Measurements from ENCODE around the gene NAMPT.

Gene NAMPT

DNA sequence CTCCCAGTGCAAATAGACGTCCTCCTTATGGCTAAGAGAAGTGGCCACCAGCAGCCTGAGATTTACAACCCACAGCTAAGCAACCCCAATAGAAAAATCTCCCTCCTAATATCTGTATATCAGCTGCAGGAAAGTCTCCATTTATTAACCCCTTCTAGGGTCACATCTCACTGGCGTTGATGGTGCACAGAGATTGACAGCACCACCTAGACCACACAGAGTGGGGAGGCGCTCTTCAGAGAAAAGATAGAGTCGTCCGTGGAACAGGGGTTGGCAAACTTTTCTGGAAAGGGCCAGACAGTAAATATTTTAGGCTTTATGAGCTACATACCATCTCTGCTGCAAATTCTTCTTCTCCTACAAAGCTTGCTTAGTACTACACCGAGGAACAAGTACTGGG is 60.0 kb downstream of the NAMPT start:
- TF ChIP-seq RAD21 (IDR thresholded peaks at IDR 0.05; ENCODE audit: low read depth): no peak
- TF ChIP-seq, protein P1, sequence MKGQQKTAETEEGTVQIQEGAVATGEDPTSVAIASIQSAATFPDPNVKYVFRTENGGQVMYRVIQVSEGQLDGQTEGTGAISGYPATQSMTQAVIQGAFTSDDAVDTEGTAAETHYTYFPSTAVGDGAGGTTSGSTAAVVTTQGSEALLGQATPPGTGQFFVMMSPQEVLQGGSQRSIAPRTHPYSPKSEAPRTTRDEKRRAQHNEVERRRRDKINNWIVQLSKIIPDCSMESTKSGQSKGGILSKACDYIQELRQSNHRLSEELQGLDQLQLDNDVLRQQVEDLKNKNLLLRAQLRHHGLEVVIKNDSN (IDR thresholded peaks at IDR 0.05): no peak
- TF ChIP-seq FOXM1 (IDR thresholded peaks at IDR 0.05; ENCODE audit: borderline replicate concordance, low read depth): no peak
- TF ChIP-seq, protein P2, sequence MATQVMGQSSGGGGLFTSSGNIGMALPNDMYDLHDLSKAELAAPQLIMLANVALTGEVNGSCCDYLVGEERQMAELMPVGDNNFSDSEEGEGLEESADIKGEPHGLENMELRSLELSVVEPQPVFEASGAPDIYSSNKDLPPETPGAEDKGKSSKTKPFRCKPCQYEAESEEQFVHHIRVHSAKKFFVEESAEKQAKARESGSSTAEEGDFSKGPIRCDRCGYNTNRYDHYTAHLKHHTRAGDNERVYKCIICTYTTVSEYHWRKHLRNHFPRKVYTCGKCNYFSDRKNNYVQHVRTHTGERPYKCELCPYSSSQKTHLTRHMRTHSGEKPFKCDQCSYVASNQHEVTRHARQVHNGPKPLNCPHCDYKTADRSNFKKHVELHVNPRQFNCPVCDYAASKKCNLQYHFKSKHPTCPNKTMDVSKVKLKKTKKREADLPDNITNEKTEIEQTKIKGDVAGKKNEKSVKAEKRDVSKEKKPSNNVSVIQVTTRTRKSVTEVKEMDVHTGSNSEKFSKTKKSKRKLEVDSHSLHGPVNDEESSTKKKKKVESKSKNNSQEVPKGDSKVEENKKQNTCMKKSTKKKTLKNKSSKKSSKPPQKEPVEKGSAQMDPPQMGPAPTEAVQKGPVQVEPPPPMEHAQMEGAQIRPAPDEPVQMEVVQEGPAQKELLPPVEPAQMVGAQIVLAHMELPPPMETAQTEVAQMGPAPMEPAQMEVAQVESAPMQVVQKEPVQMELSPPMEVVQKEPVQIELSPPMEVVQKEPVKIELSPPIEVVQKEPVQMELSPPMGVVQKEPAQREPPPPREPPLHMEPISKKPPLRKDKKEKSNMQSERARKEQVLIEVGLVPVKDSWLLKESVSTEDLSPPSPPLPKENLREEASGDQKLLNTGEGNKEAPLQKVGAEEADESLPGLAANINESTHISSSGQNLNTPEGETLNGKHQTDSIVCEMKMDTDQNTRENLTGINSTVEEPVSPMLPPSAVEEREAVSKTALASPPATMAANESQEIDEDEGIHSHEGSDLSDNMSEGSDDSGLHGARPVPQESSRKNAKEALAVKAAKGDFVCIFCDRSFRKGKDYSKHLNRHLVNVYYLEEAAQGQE (IDR thresholded peaks at IDR 0.05; ENCODE audit: low read depth): no peak
- no peak for TF ChIP-seq TAF1 (IDR thresholded peaks at IDR 0.05; ENCODE audit: low read depth)
- TF ChIP-seq CREB1 (IDR thresholded peaks at IDR 0.05; ENCODE audit: low read depth): no peak
- no peak for TF ChIP-seq ZBTB7A (IDR thresholded peaks at IDR 0.05; ENCODE audit: low read depth)
- no peak for TF ChIP-seq TEAD4 (IDR thresholded peaks at IDR 0.05)
- no peak for TF ChIP-seq YY1 (IDR thresholded peaks at IDR 0.05; ENCODE audit: low read depth)
- TF ChIP-seq TCF12 (IDR thresholded peaks at IDR 0.05; ENCODE audit: low read depth): no peak
- no peak for TF ChIP-seq CEBPB (IDR thresholded peaks at IDR 0.05)
- TF ChIP-seq NFIC (IDR thresholded peaks at IDR 0.05): no peak

DNA sequence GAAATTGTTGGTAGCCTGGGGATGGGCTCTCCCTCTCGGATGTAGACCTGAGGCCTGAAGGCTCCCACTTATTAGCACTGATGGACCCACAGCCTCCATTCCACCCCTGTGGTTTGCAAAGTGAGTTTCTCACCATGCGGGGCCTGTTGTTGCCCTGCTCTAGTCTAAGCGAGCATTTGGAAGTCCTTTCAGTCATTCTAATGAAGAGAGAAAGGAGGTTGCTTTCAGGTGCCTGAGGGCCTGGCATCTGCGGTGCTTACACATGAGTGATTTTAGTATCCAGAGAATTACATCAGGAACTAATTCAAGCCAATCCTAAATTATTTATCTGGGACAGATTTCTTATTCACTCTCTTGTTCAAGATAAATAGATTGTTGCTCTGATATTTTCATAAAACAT is 61.6 kb downstream of the NAMPT start:
- TF ChIP-seq, protein P3, sequence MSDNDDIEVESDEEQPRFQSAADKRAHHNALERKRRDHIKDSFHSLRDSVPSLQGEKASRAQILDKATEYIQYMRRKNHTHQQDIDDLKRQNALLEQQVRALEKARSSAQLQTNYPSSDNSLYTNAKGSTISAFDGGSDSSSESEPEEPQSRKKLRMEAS (IDR thresholded peaks at IDR 0.05): no peak
- TF ChIP-seq EGR1 (IDR thresholded peaks at IDR 0.05) (no peak), NFIC (IDR thresholded peaks at IDR 0.05) (no peak), CREB1 (IDR thresholded peaks at IDR 0.05; ENCODE audit: low read depth) (no peak), YY1 (IDR thresholded peaks at IDR 0.05; ENCODE audit: low read depth) (no peak), TAF1 (IDR thresholded peaks at IDR 0.05; ENCODE audit: low read depth) (no peak), TEAD4 (IDR thresholded peaks at IDR 0.05) (no peak), FOXM1 (IDR thresholded peaks at IDR 0.05; ENCODE audit: borderline replicate concordance, low read depth) (no peak), ZBTB7A (IDR thresholded peaks at IDR 0.05; ENCODE audit: low read depth) (no peak), EP300 (IDR thresholded peaks at IDR 0.05; ENCODE audit: borderline replicate concordance) (no peak), CEBPB (IDR thresholded peaks at IDR 0.05) (no peak), RAD21 (IDR thresholded peaks at IDR 0.05; ENCODE audit: low read depth) (no peak), TCF12 (IDR thresholded peaks at IDR 0.05; ENCODE audit: low read depth) (no peak)
- TF ChIP-seq, protein P1 (IDR thresholded peaks at IDR 0.05): no peak
- TF ChIP-seq, protein P2 (IDR thresholded peaks at IDR 0.05; ENCODE audit: low read depth): no peak

DNA sequence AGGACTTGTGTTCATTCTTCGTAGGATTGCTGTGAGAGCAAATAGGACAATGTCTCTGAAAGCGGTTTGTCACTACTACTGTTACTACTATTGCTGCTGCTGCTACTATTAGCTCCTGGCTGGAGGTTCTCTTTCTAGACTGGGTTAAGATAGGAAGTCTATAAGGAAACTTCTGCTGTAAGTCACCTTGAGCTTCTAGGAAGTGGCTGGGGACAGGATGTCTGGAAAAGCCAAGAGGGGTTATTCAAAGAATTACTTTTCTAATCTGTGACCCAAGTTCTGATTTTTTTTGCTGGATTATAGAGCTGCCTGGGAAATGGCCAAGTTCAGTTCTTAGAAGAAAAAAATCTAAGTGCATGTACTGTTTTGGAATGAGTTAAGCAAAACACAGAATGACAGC is 62.2 kb downstream of the NAMPT start:
- TF ChIP-seq FOXM1 (IDR thresholded peaks at IDR 0.05; ENCODE audit: borderline replicate concordance, low read depth) (no peak), CREB1 (IDR thresholded peaks at IDR 0.05; ENCODE audit: low read depth) (no peak), YY1 (IDR thresholded peaks at IDR 0.05; ENCODE audit: low read depth) (no peak), TCF12 (IDR thresholded peaks at IDR 0.05; ENCODE audit: low read depth) (no peak), EP300 (IDR thresholded peaks at IDR 0.05; ENCODE audit: borderline replicate concordance) (no peak), TAF1 (IDR thresholded peaks at IDR 0.05; ENCODE audit: low read depth) (no peak), TEAD4 (IDR thresholded peaks at IDR 0.05) (no peak), NFIC (IDR thresholded peaks at IDR 0.05) (no peak), EGR1 (IDR thresholded peaks at IDR 0.05) (no peak), RAD21 (IDR thresholded peaks at IDR 0.05; ENCODE audit: low read depth) (no peak), CEBPB (IDR thresholded peaks at IDR 0.05) (no peak)
- TF ChIP-seq, protein P2 (IDR thresholded peaks at IDR 0.05; ENCODE audit: low read depth): no peak
- TF ChIP-seq, protein P1 (IDR thresholded peaks at IDR 0.05): no peak

DNA sequence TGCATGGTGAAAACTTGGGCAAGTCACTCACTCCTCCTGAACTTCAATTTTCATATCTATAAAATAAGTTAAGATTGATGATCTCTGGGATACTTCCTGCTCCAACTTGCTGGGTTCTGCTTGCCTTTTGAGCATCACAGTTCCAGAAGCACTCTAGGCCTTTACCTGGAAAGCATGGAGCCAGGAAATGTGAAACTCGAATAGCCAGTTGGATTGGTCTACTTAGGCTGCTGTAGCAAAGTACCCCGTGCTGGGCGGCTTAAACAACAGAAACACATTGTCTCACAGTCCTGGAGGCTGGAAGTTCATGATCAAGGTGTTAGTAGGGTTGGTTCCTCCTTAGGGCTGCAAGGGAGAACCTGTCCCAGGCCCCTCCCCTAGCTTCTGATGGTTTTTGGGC is 64.5 kb downstream of the NAMPT start:
- TF ChIP-seq, protein P2 (IDR thresholded peaks at IDR 0.05; ENCODE audit: low read depth): no peak
- TF ChIP-seq, protein P3 (IDR thresholded peaks at IDR 0.05): no peak
- TF ChIP-seq TCF12 (IDR thresholded peaks at IDR 0.05; ENCODE audit: low read depth) (no peak), NFIC (IDR thresholded peaks at IDR 0.05) (no peak), RAD21 (IDR thresholded peaks at IDR 0.05; ENCODE audit: low read depth) (no peak), CEBPB (IDR thresholded peaks at IDR 0.05) (no peak), ZBTB7A (IDR thresholded peaks at IDR 0.05; ENCODE audit: low read depth) (no peak), EP300 (IDR thresholded peaks at IDR 0.05; ENCODE audit: borderline replicate concordance) (no peak), FOXM1 (IDR thresholded peaks at IDR 0.05; ENCODE audit: borderline replicate concordance, low read depth) (no peak), CREB1 (IDR thresholded peaks at IDR 0.05; ENCODE audit: low read depth) (no peak), TEAD4 (IDR thresholded peaks at IDR 0.05) (no peak), EGR1 (IDR thresholded peaks at IDR 0.05) (no peak), YY1 (IDR thresholded peaks at IDR 0.05; ENCODE audit: low read depth) (no peak), TAF1 (IDR thresholded peaks at IDR 0.05; ENCODE audit: low read depth) (no peak)
- TF ChIP-seq, protein P1 (IDR thresholded peaks at IDR 0.05): no peak
